Upper lobe of right lung (tissue), 1 donor: ENCODE results near the gene BNIP5. TPM values are rescaled to one million over a fixed set of nuclear protein-coding genes. Genes with fewer than 3 reads are reported as not detected.

Experiments
- ATAC-seq: fragments of 200-7000 bp; cut with Tn5 transposase; one replicate; pipeline ENCODE4 v1.9.1; 2020; ENCODE audit warnings: mild to moderate bottlenecking, moderate library complexity
- DNase-seq: peaks from one replicate; pipeline ENCODE4 v3.0.0-alpha.2; 2020
- H3K27ac ChIP-seq: fragments of 200-600 bp; one replicate; pipeline ENCODE4 v1.8.0; 2022
- H3K27me3 ChIP-seq: fragments of 200-600 bp; one replicate; pipeline ENCODE4 v1.8.0; 2022; ENCODE audit warnings: mild to moderate bottlenecking
- H3K36me3 ChIP-seq: fragments of 200-600 bp; one replicate; pipeline ENCODE4 v1.8.0; 2022
- H3K4me1 ChIP-seq: fragments of 200-600 bp; one replicate; pipeline ENCODE4 v1.8.0; 2022
- H3K4me3 ChIP-seq: fragments of 200-600 bp; one replicate; pipeline ENCODE4 v1.8.0; 2022; ENCODE audit warnings: mild to moderate bottlenecking
- H3K9me3 ChIP-seq: fragments of 200-600 bp; one replicate; pipeline ENCODE4 v1.8.0; 2022
- intact Hi-C: fragments of 100-400 bp; cut with DNase I; formaldehyde crosslinking; loops from one replicate; pipeline ENCODE4 v1.11.0; 2022
- long read RNA-seq: library from polyadenylated mRNA; unstranded; transcript quantifications from one replicate; pipeline ENCODE4 v2.0.0, GENCODE V29; 2021
- total RNA-seq: library from RNA; stranded (reverse); fragmentation: NEBNext Ultra II Directional; extraction: Animal tissue kit (Norgen Biotek cat#: 25700); gene quantifications from one replicate; pipeline ENCODE4 v1.2.1, GENCODE V29; 2021
- TF ChIP-seq, protein P1 (sequence below): fragments of 200-600 bp; IDR thresholded peaks from one replicate; pipeline ENCODE4 v1.8.0; 2022; ENCODE audit warnings: antibody characterized with exemption
- donor health status: DM: no; HTN: yes; CAD: no; lungs with severe emphysema.

The BNIP5 gene
- not detected for total RNA-seq
- long read RNA-seq: 0 reads

- Histone ChIP-seq H3K9me3 (no peaks in the 10 kb centered on the region), H3K36me3 (no peaks in the 10 kb centered on the region), H3K27ac (no peak within 1 kb of the TSS), H3K4me1 (peaks cover 10% of the 10 kb centered on the region), H3K27me3 (peaks cover 35% of the 10 kb centered on the region), H3K4me3 (no peak within 1 kb of the TSS)
- TF ChIP-seq, protein P1, sequence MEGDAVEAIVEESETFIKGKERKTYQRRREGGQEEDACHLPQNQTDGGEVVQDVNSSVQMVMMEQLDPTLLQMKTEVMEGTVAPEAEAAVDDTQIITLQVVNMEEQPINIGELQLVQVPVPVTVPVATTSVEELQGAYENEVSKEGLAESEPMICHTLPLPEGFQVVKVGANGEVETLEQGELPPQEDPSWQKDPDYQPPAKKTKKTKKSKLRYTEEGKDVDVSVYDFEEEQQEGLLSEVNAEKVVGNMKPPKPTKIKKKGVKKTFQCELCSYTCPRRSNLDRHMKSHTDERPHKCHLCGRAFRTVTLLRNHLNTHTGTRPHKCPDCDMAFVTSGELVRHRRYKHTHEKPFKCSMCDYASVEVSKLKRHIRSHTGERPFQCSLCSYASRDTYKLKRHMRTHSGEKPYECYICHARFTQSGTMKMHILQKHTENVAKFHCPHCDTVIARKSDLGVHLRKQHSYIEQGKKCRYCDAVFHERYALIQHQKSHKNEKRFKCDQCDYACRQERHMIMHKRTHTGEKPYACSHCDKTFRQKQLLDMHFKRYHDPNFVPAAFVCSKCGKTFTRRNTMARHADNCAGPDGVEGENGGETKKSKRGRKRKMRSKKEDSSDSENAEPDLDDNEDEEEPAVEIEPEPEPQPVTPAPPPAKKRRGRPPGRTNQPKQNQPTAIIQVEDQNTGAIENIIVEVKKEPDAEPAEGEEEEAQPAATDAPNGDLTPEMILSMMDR: no peak
- DNase-seq (no peak), ATAC-seq (no peak)
- intact Hi-C loops: no loop called here
Observed at GRCh38 chr6:36336779-36337241, at the start of gene BNIP5. Gene BNIP5 (minus strand): TSS chr6:36336888. CDS start chr6:36330690, 6,198 bp downstream.

DNA sequence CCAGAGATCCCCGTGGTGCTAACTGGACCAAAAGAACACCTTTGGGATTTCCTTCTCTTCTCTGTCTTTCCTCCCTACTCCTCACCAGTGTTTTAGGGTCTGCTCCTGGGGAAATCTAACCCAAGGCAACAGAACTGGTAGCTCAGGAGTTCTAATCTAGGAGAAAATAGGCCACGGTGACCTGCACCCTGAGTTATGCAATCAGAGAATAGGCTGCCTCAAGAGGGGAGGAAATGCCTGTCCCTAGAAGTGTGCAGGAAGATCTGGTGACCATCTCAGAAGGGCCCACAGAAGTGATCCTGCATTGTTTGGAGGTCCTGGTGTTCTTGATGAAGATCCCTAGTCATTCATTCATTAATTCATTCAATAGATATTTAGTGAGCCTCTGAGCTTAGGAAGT lies 47.4 kb upstream of the BNIP5 start:
- DNase-seq (no peak), ATAC-seq (no peak)
- intact Hi-C loops: no loop called here
- no peaks in the 10 kb centered on the region for H3K27me3 ChIP-seq
- H3K9me3 ChIP-seq: no peaks in the 10 kb centered on the region
- no peak overlapping the region for H3K27ac ChIP-seq
- peaks cover 13% of the 10 kb centered on the region for H3K4me1 ChIP-seq
- no peaks in the 10 kb centered on the region for H3K36me3 ChIP-seq
- TF ChIP-seq, protein P1: no peak
- H3K4me3 ChIP-seq: no peak overlapping the region

DNA sequence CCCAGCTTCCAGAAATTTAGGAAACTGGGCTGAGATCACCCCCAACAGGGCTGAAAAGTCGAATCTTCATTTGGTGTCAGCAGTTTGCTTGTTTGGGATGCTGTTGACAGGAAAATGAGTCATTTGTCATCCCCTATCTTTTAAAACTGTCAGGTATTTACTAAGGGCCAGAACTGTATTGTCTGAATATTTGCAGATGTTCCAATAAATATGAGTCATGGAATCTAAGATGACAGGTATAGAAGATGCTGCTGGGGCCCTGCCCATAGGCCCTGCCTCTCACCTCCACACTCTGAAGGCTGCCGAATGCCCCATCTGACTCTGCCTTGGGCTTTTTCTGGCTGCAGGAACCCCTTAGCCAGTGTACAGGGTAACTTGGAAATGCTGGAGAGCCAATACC lies 46.9 kb upstream of the BNIP5 start:
- H3K27me3 ChIP-seq: no peaks in the 10 kb centered on the region

DNA sequence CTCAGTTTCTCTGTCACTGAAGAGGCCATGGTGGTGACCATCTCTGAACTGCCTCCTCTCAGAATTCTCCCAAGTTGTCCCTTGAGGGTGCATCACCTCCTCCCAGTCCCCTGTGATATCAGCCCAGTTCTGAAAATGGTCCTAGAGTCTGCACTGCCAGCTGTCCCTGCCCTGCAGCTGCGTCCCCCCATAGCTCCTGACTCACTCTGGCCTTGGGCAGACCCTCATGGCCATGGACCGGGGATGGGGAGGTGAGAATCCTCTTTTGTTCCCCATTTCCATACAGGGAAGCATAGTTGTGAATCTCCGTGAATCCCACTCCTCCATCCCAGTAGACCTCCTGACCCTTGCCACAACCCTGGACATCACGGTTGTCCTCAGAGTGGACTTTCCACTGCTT lies 46.3 kb upstream of the BNIP5 start:
- intact Hi-C loops: no loop called here
- TF ChIP-seq, protein P1: no peak
- no peaks in the 10 kb centered on the region for H3K27me3 ChIP-seq
- H3K4me1 ChIP-seq: peaks cover 10% of the 10 kb centered on the region
- ATAC-seq (no peak), DNase-seq (no peak)
- no peaks in the 10 kb centered on the region for H3K36me3 ChIP-seq
- no peak overlapping the region for H3K4me3 ChIP-seq
- H3K9me3 ChIP-seq: no peaks in the 10 kb centered on the region
- H3K27ac ChIP-seq: no peak overlapping the region

More for the DNA sequence above, 46.9 kb upstream of the BNIP5 start:
- Histone ChIP-seq H3K4me3 (no peak overlapping the region), H3K4me1 (peaks cover 13% of the 10 kb centered on the region), H3K36me3 (no peaks in the 10 kb centered on the region), H3K27ac (no peak overlapping the region), H3K9me3 (no peaks in the 10 kb centered on the region)
- no peak for DNase-seq
- no peak for ATAC-seq
- intact Hi-C loops: no loop called here
- TF ChIP-seq, protein P1: no peak

GRCh38 chr6:36381502-36382389 lies 45.1 kb upstream of the BNIP5 start:
- intact Hi-C loops: no loop called here
- Histone ChIP-seq H3K4me3 (no peak overlapping the region), H3K27me3 (no peaks in the 10 kb centered on the region), H3K4me1 (peaks cover 3% of the 10 kb centered on the region), H3K27ac (no peak overlapping the region), H3K36me3 (no peaks in the 10 kb centered on the region), H3K9me3 (no peaks in the 10 kb centered on the region)
- TF ChIP-seq, protein P1: no peak
- DNase-seq (no peak), ATAC-seq (no peak)
